Fibroblast of lung (primary cell): ENCODE measurements around the gene MYO1D. TPM values are rescaled to one million over a fixed set of nuclear protein-coding genes. Genes with fewer than 3 reads are reported as not detected.

ENCODE experiments used
- DNase-seq, 2 donors: peaks; one replicate each; pipeline versions ENCODE4 v3.0.0 to v3.0.0-alpha.2; 2010; ENCODE audit warnings: low read depth in 2 of 2
- H2AFZ ChIP-seq: 2 replicates; pipeline ENCODE4 v1.5.1; 2012; ENCODE audit warnings: low read length, control low read depth, inconsistent platforms
- H3K27ac ChIP-seq: 2 replicates; pipeline ENCODE4 v1.5.1; 2011; ENCODE audit warnings: low read length, control low read depth; ENCODE audit not compliant: insufficient read depth
- H3K27me3 ChIP-seq: 2 replicates; pipeline ENCODE4 v1.5.1; 2011; ENCODE audit warnings: mild to moderate bottlenecking, low read length; ENCODE audit not compliant: control insufficient read depth, insufficient read depth
- H3K36me3 ChIP-seq: 2 replicates; pipeline ENCODE4 v1.5.1; 2011; ENCODE audit warnings: low read length; ENCODE audit not compliant: control insufficient read depth, insufficient read depth
- H3K4me1 ChIP-seq: 2 replicates; pipeline ENCODE4 v1.5.1; 2011; ENCODE audit warnings: low read length; ENCODE audit not compliant: control insufficient read depth, insufficient read depth; ENCODE audit errors: extremely low read depth
- H3K4me2 ChIP-seq: 2 replicates; pipeline ENCODE4 v1.5.1; 2011; ENCODE audit warnings: low read length, control low read depth; ENCODE audit not compliant: insufficient read depth; ENCODE audit errors: extremely low read depth
- H3K4me3 ChIP-seq, 4 experiments: fragments of 200-600 bp in 1 of 4; sonication (generic) in 1 of 4; replicated peaks in 1 of 4; 2 replicates each; pipeline ENCODE4 v1.5.1; 2011 to 2016; ENCODE audit warnings: low read length in 4 of 4, low read depth in 3 of 4, mild to moderate bottlenecking in 3 of 4, control low read depth in 2 of 4, inconsistent platforms in 1 of 4, mixed read lengths in 1 of 4; ENCODE audit not compliant: insufficient read depth in 1 of 4; ENCODE audit errors: control extremely low read depth in 1 of 4
- H3K79me2 ChIP-seq: 2 replicates; pipeline ENCODE4 v1.5.1; 2012; ENCODE audit warnings: mild to moderate bottlenecking, low read length, inconsistent platforms; ENCODE audit not compliant: control insufficient read depth, insufficient read depth
- H3K9ac ChIP-seq: 2 replicates; pipeline ENCODE4 v1.5.1; 2011; ENCODE audit warnings: mild to moderate bottlenecking, low read length, control low read depth; ENCODE audit not compliant: insufficient read depth
- H3K9me3 ChIP-seq: 2 replicates; pipeline ENCODE4 v1.5.1; 2012; ENCODE audit warnings: low read depth, low read length; ENCODE audit not compliant: control insufficient read depth, insufficient read depth
- H4K20me1 ChIP-seq: 2 replicates; pipeline ENCODE4 v1.5.1; 2011; ENCODE audit warnings: low read length; ENCODE audit not compliant: control insufficient read depth, insufficient read depth; ENCODE audit errors: extremely low read depth
- CTCF ChIP-seq, 2 donors: IDR thresholded peaks in 1 of 2; conservative IDR thresholded peaks in 1 of 2; 1 replicate in 1 of 2; 2 replicates in 1 of 2; pipeline ENCODE4 v1.5.1; 2011 to 2012; ENCODE audit warnings: low read length in 2 of 2, control low read depth in 1 of 2, inconsistent platforms in 1 of 2, low read depth in 1 of 2, mild to moderate bottlenecking in 1 of 2
- EZH2 ChIP-seq: IDR thresholded peaks from 2 replicates; pipeline ENCODE4 v1.5.1; 2012; ENCODE audit warnings: low read length, control low read depth, mild to moderate bottlenecking; ENCODE audit errors: missing control alignments
- polyA plus RNA-seq, 2 donors: library from polyadenylated mRNA; depleted of rRNA in 1 of 2; stranded (reverse) in 1 of 2; unstranded in 1 of 2; fragments of >200 nt; gene quantifications; 2 replicates each; pipeline ENCODE4 v1.2.1, GENCODE V29; 2011 to 2012; ENCODE audit warnings: missing spikeins in 1 of 2
- total RNA-seq: library from RNA; depleted of rRNA; stranded (reverse); fragments of >200 nt; gene quantifications from 2 replicates; pipeline ENCODE4 v1.2.1, GENCODE V29; 2014

The MYO1D gene
- total and polyA plus RNA-seq, 2 donors (not counting 1 experiment from before 2014, with no cell fraction given) = 35.0 to 46.6 TPM

GRCh38 chr17:32732900-32733299, 144.0 kb downstream of the MYO1D start:
- no peak for TF ChIP-seq CTCF (conservative IDR thresholded peaks at IDR 0.05 in 1 of 2, IDR thresholded peaks at IDR 0.05 in 1 of 2; ENCODE audit: low read depth in 1 of 2, low read length in 2 of 2)
- no peak for TF ChIP-seq EZH2
- no peak overlapping the region for H3K27ac ChIP-seq
- H3K4me2 ChIP-seq = no peak overlapping the region
- H3K27me3 ChIP-seq = no peaks in the 10 kb centered on the region
- no peak for DNase-seq
- H3K79me2 ChIP-seq = no peaks in the 10 kb centered on the region
- no peaks in the 10 kb centered on the region for H3K4me1 ChIP-seq
- no peaks in the 10 kb centered on the region for H4K20me1 ChIP-seq
- no peak overlapping the region for H3K9ac ChIP-seq
- H3K9me3 ChIP-seq = no peaks in the 10 kb centered on the region
- no peak overlapping the region for H3K4me3 ChIP-seq
- H2AFZ ChIP-seq = no peak overlapping the region
- no peaks in the 10 kb centered on the region for H3K36me3 ChIP-seq

- Histone ChIP-seq H3K4me2 (no peak overlapping the region), H3K9me3 (no peaks in the 10 kb centered on the region), H3K9ac (no peak overlapping the region), H3K4me1 (no peaks in the 10 kb centered on the region), H4K20me1 (no peaks in the 10 kb centered on the region), H2AFZ (no peak overlapping the region), H3K27ac (no peak overlapping the region), H3K36me3 (no peaks in the 10 kb centered on the region), H3K79me2 (no peaks in the 10 kb centered on the region), H3K4me3 (no peak overlapping the region), H3K27me3 (no peaks in the 10 kb centered on the region)
- no peak for DNase-seq
- TF ChIP-seq CTCF (conservative IDR thresholded peaks at IDR 0.05 in 1 of 2, IDR thresholded peaks at IDR 0.05 in 1 of 2; ENCODE audit: low read depth in 1 of 2, low read length in 2 of 2) = no peak
- no peak for TF ChIP-seq EZH2
Observed at GRCh38 chr17:32732296-32732642, 144.7 kb downstream of the MYO1D start.

DNA sequence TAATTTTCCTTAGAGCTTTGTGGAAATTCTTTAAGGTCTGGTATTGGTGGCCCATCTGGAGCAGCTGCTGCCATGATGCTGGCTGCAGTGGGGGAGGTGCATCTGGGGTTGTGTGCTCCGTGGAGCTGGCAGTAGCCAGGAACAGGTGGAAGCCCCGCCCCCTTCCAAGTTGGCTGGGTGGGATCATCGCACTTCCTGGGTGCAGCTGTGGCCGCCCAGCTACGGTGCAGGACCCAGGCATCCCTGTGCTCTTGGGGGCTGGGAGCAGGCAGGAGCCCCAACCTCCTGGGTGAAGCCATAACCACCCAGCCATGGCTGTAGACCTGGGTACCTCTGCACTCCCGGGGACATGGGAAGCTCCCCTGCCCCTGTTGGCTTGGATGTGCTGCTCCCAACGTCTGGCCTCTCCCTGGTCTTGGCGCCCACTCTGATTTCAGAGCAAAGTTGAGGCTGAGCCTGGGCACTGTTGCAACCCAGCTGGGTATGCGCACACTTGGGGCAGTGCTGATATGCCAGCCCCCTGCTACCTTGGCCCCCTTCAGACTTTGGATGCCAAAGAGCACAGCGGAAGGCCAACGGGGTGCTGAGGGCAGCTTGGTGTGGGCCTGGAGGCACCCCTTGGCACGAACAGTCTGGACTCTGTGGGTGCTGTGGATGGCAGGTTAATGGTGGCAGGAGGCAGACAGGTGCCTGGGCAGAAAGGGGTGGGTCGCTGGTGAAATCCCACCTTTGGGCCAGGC, 145.2 kb downstream of the MYO1D start:
- Histone ChIP-seq H3K9ac (no peak overlapping the region), H3K36me3 (no peaks in the 10 kb centered on the region), H3K27ac (no peak overlapping the region), H3K27me3 (no peaks in the 10 kb centered on the region), H3K4me3 (no peak overlapping the region), H3K4me1 (no peaks in the 10 kb centered on the region), H3K4me2 (no peak overlapping the region), H3K79me2 (no peaks in the 10 kb centered on the region), H2AFZ (no peak overlapping the region), H4K20me1 (no peaks in the 10 kb centered on the region), H3K9me3 (no peaks in the 10 kb centered on the region)
- DNase-seq = no peak
- TF ChIP-seq CTCF (conservative IDR thresholded peaks at IDR 0.05 in 1 of 2, IDR thresholded peaks at IDR 0.05 in 1 of 2; ENCODE audit: low read depth in 1 of 2, low read length in 2 of 2) (no peak), EZH2 (no peak)
